Testis (tissue), 3 donors: ENCODE measurements around the gene SKP1. TPM values are rescaled to one million over a fixed set of nuclear protein-coding genes. Genes with fewer than 3 reads are reported as not detected.

Experiments used
- DNase-seq: peaks from one replicate; pipeline ENCODE4 v3.0.0-alpha.2; 2019
- H3K27ac ChIP-seq, 2 donors: fragments of 200-600 bp; sonication (generic); one replicate each; pipeline ENCODE4 v1.5.1; 2019
- H3K27me3 ChIP-seq: fragments of 200-600 bp; sonication (generic); one replicate; pipeline ENCODE4 v1.5.1; 2019
- H3K36me3 ChIP-seq: fragments of 200-600 bp; sonication (generic); one replicate; pipeline ENCODE4 v1.5.1; 2017; ENCODE audit warnings: low read depth; ENCODE audit errors: missing control alignments
- H3K4me1 ChIP-seq: fragments of 200-600 bp; sonication (generic); one replicate; pipeline ENCODE4 v1.5.1; 2019
- H3K4me3 ChIP-seq, 2 donors: fragments of 200-600 bp; sonication (generic); one replicate each; pipeline ENCODE4 v1.5.1; 2017 to 2019
- H3K9me3 ChIP-seq: fragments of 200-600 bp; sonication (generic); one replicate; pipeline ENCODE4 v1.5.1; 2017
- POLR2A ChIP-seq: fragments of 450-650 bp; IDR thresholded peaks from one replicate; pipeline ENCODE4 v1.6.1; 2017; ENCODE audit warnings: antibody characterized with exemption, mild to moderate bottlenecking, moderate library complexity
- WGBS, 2 donors: methylation state at CpG; one replicate each; pipeline ENCODE4 v1.1.5; 2018; 5-methylcytosine and 5-hydroxymethylcytosine counted together
- intact Hi-C: fragments of 100-400 bp; cut with DNase I; formaldehyde crosslinking; loops from one replicate; pipeline ENCODE4 v1.15.1; 2023; ENCODE audit warnings: low total_unique reads
- polyA plus RNA-seq: library from polyadenylated mRNA; stranded (reverse); fragments of 350-450 nt; fragmentation: Illumina TruSeq; extraction: RNeasy Lipid Tissue Mini Kit (QIAGEN cat#74804); gene quantifications from one replicate; pipeline ENCODE4 v1.2.3, GENCODE V29; 2014; ENCODE audit warnings: low read depth, low replicate concordance; ENCODE audit not compliant: insufficient read depth
- total RNA-seq, 2 donors: library from RNA; depleted of rRNA; stranded (reverse); fragments of >200 nt; gene quantifications; one replicate each; pipeline ENCODE4 v1.2.3, GENCODE V29; 2016
- TF ChIP-seq, protein P1 (sequence below), 3 experiments: fragments of 450-650 bp in 2 of 3; fragments of 200-600 bp in 1 of 3; sonication (generic) in 1 of 3; IDR thresholded peaks; one replicate each; pipeline ENCODE4 v1.5.1; 2016 to 2019; ENCODE audit warnings: antibody characterized with exemption in 3 of 3, mild to moderate bottlenecking in 2 of 3, moderate library complexity in 1 of 3

The SKP1 gene
- total and polyA plus RNA-seq, 3 donors from 2014 or later = 336 to 919 (median 459) TPM

- H3K4me3 ChIP-seq = no peak overlapping the region
- no peak overlapping the region for H3K27ac ChIP-seq
- TF ChIP-seq POLR2A = no peak
- TF ChIP-seq, protein P1, sequence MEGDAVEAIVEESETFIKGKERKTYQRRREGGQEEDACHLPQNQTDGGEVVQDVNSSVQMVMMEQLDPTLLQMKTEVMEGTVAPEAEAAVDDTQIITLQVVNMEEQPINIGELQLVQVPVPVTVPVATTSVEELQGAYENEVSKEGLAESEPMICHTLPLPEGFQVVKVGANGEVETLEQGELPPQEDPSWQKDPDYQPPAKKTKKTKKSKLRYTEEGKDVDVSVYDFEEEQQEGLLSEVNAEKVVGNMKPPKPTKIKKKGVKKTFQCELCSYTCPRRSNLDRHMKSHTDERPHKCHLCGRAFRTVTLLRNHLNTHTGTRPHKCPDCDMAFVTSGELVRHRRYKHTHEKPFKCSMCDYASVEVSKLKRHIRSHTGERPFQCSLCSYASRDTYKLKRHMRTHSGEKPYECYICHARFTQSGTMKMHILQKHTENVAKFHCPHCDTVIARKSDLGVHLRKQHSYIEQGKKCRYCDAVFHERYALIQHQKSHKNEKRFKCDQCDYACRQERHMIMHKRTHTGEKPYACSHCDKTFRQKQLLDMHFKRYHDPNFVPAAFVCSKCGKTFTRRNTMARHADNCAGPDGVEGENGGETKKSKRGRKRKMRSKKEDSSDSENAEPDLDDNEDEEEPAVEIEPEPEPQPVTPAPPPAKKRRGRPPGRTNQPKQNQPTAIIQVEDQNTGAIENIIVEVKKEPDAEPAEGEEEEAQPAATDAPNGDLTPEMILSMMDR (IDR thresholded peaks at IDR 0.05) = no peak
- no peaks in the 10 kb centered on the region for H3K27me3 ChIP-seq
- 89 to 98% methylated on average over 3 to 5 of the region's 5 CpGs for WGBS, 2 donors
- H3K4me1 ChIP-seq = peaks cover 9% of the 10 kb centered on the region
- H3K9me3 ChIP-seq = no peaks in the 10 kb centered on the region
- intact Hi-C loops = no loop called here
- H3K36me3 ChIP-seq = no peaks in the 10 kb centered on the region
- no peak for DNase-seq
Observed at GRCh38 chr5:134143431-134143830, 33.3 kb downstream of the SKP1 start.

DNA sequence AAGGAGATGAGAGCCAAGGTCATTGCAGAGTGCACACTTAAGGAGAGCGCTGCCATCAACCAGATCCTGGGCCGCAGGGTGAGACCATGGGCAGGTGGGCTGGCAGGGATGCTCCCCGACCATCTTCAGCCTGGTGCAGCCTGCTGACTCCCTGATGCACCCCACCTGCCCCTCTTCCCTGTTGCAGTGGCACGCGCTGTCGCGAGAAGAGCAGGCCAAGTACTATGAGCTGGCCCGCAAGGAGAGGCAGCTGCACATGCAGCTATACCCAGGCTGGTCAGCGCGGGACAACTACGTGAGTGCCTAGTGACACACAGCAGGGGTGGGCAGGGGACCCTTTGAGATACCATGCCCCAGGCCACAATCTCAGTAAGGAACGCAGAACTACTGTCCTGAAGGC lies 33.9 kb downstream of the SKP1 start:
- Histone ChIP-seq H3K27me3 (no peaks in the 10 kb centered on the region), H3K4me3 (no peak overlapping the region), H3K9me3 (no peaks in the 10 kb centered on the region), H3K27ac (no peak overlapping the region), H3K36me3 (no peaks in the 10 kb centered on the region), H3K4me1 (peaks cover 6% of the 10 kb centered on the region)
- TF ChIP-seq POLR2A = no peak
- TF ChIP-seq, protein P1 (IDR thresholded peaks at IDR 0.05) = no peak
- 87 to 96% methylated on average over 7 to 11 of the region's 12 CpGs for WGBS, 2 donors
- intact Hi-C loops = no loop called here
- DNase-seq = peak; percentile 13

GRCh38 chr5:134142052-134142451 lies 34.7 kb downstream of the SKP1 start:
- H3K4me1 ChIP-seq = peaks cover under 1% of the 10 kb centered on the region
- peak; percentile 9 for DNase-seq
- WGBS, 2 donors = 73 to 83% methylated on average over 5 of the region's 5 CpGs
- no peaks in the 10 kb centered on the region for H3K27me3 ChIP-seq
- H3K9me3 ChIP-seq = no peaks in the 10 kb centered on the region
- intact Hi-C loops = no loop called here
- no peak overlapping the region for H3K4me3 ChIP-seq
- no peaks in the 10 kb centered on the region for H3K36me3 ChIP-seq
- TF ChIP-seq, protein P1 (IDR thresholded peaks at IDR 0.05) = no peak
- no peak for TF ChIP-seq POLR2A
- H3K27ac ChIP-seq = no peak overlapping the region

GRCh38 chr5:134141331-134142050 lies 35.3 kb downstream of the SKP1 start:
- Histone ChIP-seq H3K9me3 (no peaks in the 10 kb centered on the region), H3K27me3 (no peaks in the 10 kb centered on the region), H3K4me1 (no peaks in the 10 kb centered on the region), H3K27ac (no peak overlapping the region), H3K4me3 (no peak overlapping the region), H3K36me3 (no peaks in the 10 kb centered on the region)
- WGBS, 2 donors = 78 to 85% methylated on average over 9 of the region's 9 CpGs
- peak; percentile 13 for DNase-seq
- intact Hi-C loops = no loop called here
- no peak for TF ChIP-seq POLR2A
- TF ChIP-seq, protein P1 (IDR thresholded peaks at IDR 0.05) = no peak
